Astrocyte (in vitro differentiated cells and primary cell): ENCODE results near the gene FAM222A. TPM values are rescaled to one million over a fixed set of nuclear protein-coding genes. Genes with fewer than 3 reads are reported as not detected.

Experiments
- DNase-seq: peaks from one replicate; pipeline ENCODE4 v3.0.0-alpha.2; 2010; ENCODE audit warnings: low read depth
- FAIRE-seq: peaks from 2 replicates; lab custom pipeline; 2011; peaks lifted over from hg19 to GRCh38; lab: Jason Lieb, UNC
- H2AFZ ChIP-seq: 2 replicates; pipeline ENCODE4 v1.6.0; 2012; ENCODE audit warnings: low read depth, low read length, inconsistent platforms
- H3K27ac ChIP-seq: 2 replicates; pipeline ENCODE4 v1.5.1; 2011; ENCODE audit warnings: low read depth, low read length, inconsistent platforms
- H3K27me3 ChIP-seq: 2 replicates; pipeline ENCODE4 v1.6.0; 2011; ENCODE audit warnings: low read length, inconsistent platforms; ENCODE audit not compliant: insufficient read depth
- H3K36me3 ChIP-seq: 2 replicates; pipeline ENCODE4 v1.5.1; 2011; ENCODE audit warnings: low read length, inconsistent platforms; ENCODE audit not compliant: insufficient read depth
- H3K4me1 ChIP-seq: 2 replicates; pipeline ENCODE4 v1.5.1; 2011; ENCODE audit warnings: low read length, inconsistent platforms; ENCODE audit not compliant: insufficient read depth
- H3K4me2 ChIP-seq: 2 replicates; pipeline ENCODE4 v1.6.0; 2012; ENCODE audit warnings: low read length, inconsistent platforms
- H3K4me3 ChIP-seq: 2 replicates; pipeline ENCODE4 v1.5.1; 2011; ENCODE audit warnings: low read depth, mild to moderate bottlenecking, low read length, inconsistent platforms; ENCODE audit not compliant: insufficient read depth
- H3K79me2 ChIP-seq: 2 replicates; pipeline ENCODE4 v1.6.0; 2012; ENCODE audit warnings: mild to moderate bottlenecking, low read length, inconsistent platforms; ENCODE audit not compliant: insufficient read depth
- H3K9ac ChIP-seq: 2 replicates; pipeline ENCODE4 v1.6.0; 2012; ENCODE audit warnings: mild to moderate bottlenecking, low read length, inconsistent platforms
- H3K9me3 ChIP-seq: 2 replicates; pipeline ENCODE4 v1.5.1; 2012; ENCODE audit warnings: low read depth, mild to moderate bottlenecking, low read length, inconsistent platforms; ENCODE audit not compliant: insufficient read depth
- H4K20me1 ChIP-seq: 2 replicates; pipeline ENCODE4 v1.6.0; 2012; ENCODE audit warnings: low read length, inconsistent platforms; ENCODE audit not compliant: insufficient read depth
- H3K27ac Mint-ChIP-seq: one replicate; pipeline ENCODE4 v1.8.0; 2021; ENCODE audit warnings: mild to moderate bottlenecking, mixed read lengths; ENCODE audit not compliant: unreplicated experiment
- H3K27me3 Mint-ChIP-seq: one replicate; pipeline ENCODE4 v1.8.0; 2021; ENCODE audit warnings: low read depth, mixed read lengths; ENCODE audit not compliant: unreplicated experiment
- H3K36me3 Mint-ChIP-seq: one replicate; pipeline ENCODE4 v1.8.0; 2021; ENCODE audit warnings: low read depth, mixed read lengths; ENCODE audit not compliant: unreplicated experiment
- H3K4me1 Mint-ChIP-seq: one replicate; pipeline ENCODE4 v1.8.0; 2021; ENCODE audit warnings: low read depth, mixed read lengths; ENCODE audit not compliant: unreplicated experiment
- H3K4me3 Mint-ChIP-seq: one replicate; pipeline ENCODE4 v1.8.0; 2021; ENCODE audit warnings: mild to moderate bottlenecking, moderate library complexity, mixed read lengths; ENCODE audit not compliant: unreplicated experiment
- H3K9me3 Mint-ChIP-seq: one replicate; pipeline ENCODE4 v1.8.0; 2021; ENCODE audit warnings: mild to moderate bottlenecking, mixed read lengths; ENCODE audit not compliant: unreplicated experiment
- CTCF ChIP-seq: IDR thresholded peaks from 2 replicates; pipeline ENCODE4 v1.5.1; 2011; ENCODE audit warnings: low read depth, mild to moderate bottlenecking, inconsistent platforms, low read length, moderate library complexity; ENCODE audit not compliant: insufficient read depth
- EZH2 ChIP-seq: IDR thresholded peaks from 2 replicates; pipeline ENCODE4 v1.6.1; 2012; ENCODE audit warnings: mild to moderate bottlenecking, low read length, inconsistent platforms; ENCODE audit not compliant: insufficient read depth
- total RNA-seq: library from RNA; stranded (reverse); gene quantifications from 2 replicates; pipeline ENCODE4 v1.2.1, GENCODE V29; 2021

Gene FAM222A
- total RNA-seq, 1 donor from 2014 or later, result 1.2 TPM

GRCh38 chr12:109695416-109695815, 18.2 kb upstream of the FAM222A start:
- Histone ChIP-seq H3K36me3 (no peaks in the 10 kb centered on the region), H3K27ac (no peak overlapping the region), H3K9ac (no peak overlapping the region), H4K20me1 (no peaks in the 10 kb centered on the region), H3K79me2 (no peaks in the 10 kb centered on the region), H3K4me2 (no peak overlapping the region), H3K4me1 (peaks cover 3% of the 10 kb centered on the region), H2AFZ (no peak overlapping the region), H3K9me3 (no peaks in the 10 kb centered on the region), H3K27me3 (peaks cover 13% of the 10 kb centered on the region), H3K4me3 (no peak overlapping the region)
- Mint-ChIP-seq H3K4me1 (no peaks in the 10 kb centered on the region), H3K27me3 (peaks cover 20% of the 10 kb centered on the region), H3K36me3 (no peaks in the 10 kb centered on the region), H3K27ac (no peak overlapping the region), H3K9me3 (no peaks in the 10 kb centered on the region), H3K4me3 (no peak overlapping the region)
- TF ChIP-seq CTCF (no peak), EZH2 (no peak)
- FAIRE-seq (no peak), DNase-seq (no peak)

GRCh38 chr12:109695961-109696461, 17.6 kb upstream of the FAM222A start:
- Mint-ChIP-seq H3K27me3 (peaks cover 22% of the 10 kb centered on the region), H3K36me3 (no peaks in the 10 kb centered on the region), H3K4me3 (no peak overlapping the region), H3K4me1 (no peaks in the 10 kb centered on the region), H3K27ac (no peak overlapping the region), H3K9me3 (no peaks in the 10 kb centered on the region)
- Histone ChIP-seq H3K4me2 (no peak overlapping the region), H3K4me1 (peaks cover 3% of the 10 kb centered on the region), H2AFZ (no peak overlapping the region), H3K9ac (no peak overlapping the region), H3K9me3 (no peaks in the 10 kb centered on the region), H3K79me2 (no peaks in the 10 kb centered on the region), H3K27me3 (peaks cover 15% of the 10 kb centered on the region), H3K36me3 (no peaks in the 10 kb centered on the region), H4K20me1 (no peaks in the 10 kb centered on the region), H3K4me3 (no peak overlapping the region), H3K27ac (no peak overlapping the region)
- FAIRE-seq (no peak), DNase-seq (no peak)
- TF ChIP-seq CTCF (no peak), EZH2 (no peak)

GRCh38 chr12:109696485-109697269, 16.9 kb upstream of the FAM222A start:
- no peaks in the 10 kb centered on the region for H3K9me3 Mint-ChIP-seq
- Histone ChIP-seq H3K36me3 (no peaks in the 10 kb centered on the region), H3K79me2 (no peaks in the 10 kb centered on the region), H3K4me2 (no peak overlapping the region), H2AFZ (no peak overlapping the region), H4K20me1 (no peaks in the 10 kb centered on the region), H3K27me3 (peaks cover 15% of the 10 kb centered on the region), H3K9me3 (no peaks in the 10 kb centered on the region), H3K9ac (no peak overlapping the region), H3K27ac (no peak overlapping the region), H3K4me1 (peaks cover 3% of the 10 kb centered on the region), H3K4me3 (no peak overlapping the region)
- FAIRE-seq (no peak), DNase-seq (peak; percentile 13)
- TF ChIP-seq CTCF (no peak), EZH2 (no peak)
- H3K27ac Mint-ChIP-seq, result no peak overlapping the region
- H3K4me1 Mint-ChIP-seq, result no peaks in the 10 kb centered on the region
- peaks cover 24% of the 10 kb centered on the region for H3K27me3 Mint-ChIP-seq
- H3K36me3 Mint-ChIP-seq, result no peaks in the 10 kb centered on the region
- H3K4me3 Mint-ChIP-seq, result no peak overlapping the region
